Measurements from ENCODE around the gene PHF20.
A peak's percentile ranks its signal among the peaks of the same experiment; 100 is the strongest.
"Not testable (repeated sequence)": the region's sequence is repeated elsewhere in the genome, so short reads cannot be mapped to it uniquely, and the experiment has no call there.

Gene PHF20

DNA sequence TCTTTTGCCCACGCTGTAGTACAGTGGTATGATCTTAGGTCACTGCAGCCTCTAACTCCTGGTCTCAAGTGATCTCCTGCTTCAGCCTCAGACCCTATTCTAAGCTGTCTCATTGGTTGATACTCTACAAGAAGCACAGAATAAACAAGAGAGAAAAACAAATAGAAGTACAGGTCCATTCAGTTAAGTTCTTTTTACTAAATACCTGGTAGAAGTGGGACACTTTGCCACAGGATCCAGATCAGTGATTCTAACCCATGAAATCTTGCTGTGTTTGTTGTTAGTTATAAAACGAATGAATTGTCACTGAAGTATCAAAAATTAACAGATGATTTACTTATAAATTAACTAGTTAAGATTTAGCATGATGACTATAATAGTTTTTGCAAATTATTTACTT is 105.8 kb downstream of the PHF20 start:
- Histone ChIP-seq H3K27ac (no peak overlapping the region), H3K4me3 (no peak overlapping the region)

GRCh38 chr20:35878113-35878625 is 106.4 kb downstream of the PHF20 start:
- Histone ChIP-seq H3K27ac (no peak overlapping the region), H3K4me3 (no peak overlapping the region)

DNA sequence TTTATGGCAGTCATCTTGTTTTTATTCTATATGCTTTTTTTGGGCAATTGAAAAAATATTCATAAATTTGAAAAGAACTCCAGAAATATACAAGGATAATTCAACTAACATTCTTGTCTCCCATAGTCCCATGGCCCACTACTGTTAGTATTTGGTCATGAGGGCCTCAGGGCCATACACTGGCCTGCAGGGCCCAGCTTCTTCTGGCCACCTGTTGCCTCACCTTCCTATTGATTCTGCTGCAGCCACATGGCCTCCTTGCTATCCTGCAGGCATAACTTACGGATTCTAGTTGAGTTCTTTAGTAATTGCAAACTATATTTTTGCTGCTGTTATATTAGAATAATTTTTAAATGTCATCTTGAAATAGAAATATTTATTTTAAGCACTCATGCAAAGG is 109.9 kb downstream of the PHF20 start:
- Histone ChIP-seq H3K4me3 (no peak overlapping the region), H3K27ac (no peak overlapping the region)

- H3K4me3 ChIP-seq, result not testable (repeated sequence)
- peak overlapping the region in 8 of 21 experiments; percentile 26 to 93 (median 81) for H3K27ac ChIP-seq
Observed at GRCh38 chr20:35882427-35883161, 110.8 kb downstream of the PHF20 start.

DNA sequence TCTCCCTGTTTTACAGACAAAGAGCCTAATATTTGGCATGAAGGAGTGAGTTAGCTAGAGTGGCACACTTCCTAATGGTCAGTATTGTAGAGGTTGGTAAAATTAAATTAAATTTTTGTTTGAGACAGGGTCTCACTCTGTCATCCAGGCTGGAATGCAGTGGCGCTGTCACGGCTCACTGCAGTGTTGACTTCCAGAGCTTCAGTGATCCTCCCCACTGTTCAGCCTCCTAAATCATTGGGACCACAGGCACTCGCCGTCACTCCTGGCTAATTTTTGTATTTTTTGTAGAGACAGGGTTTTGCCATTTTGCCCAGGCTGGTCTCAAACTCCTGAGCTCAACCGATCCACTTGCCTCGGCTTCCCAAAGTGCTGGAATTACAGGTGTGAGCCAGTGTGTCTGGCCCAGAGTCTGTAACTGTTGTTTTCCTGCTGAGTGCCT is 111.5 kb downstream of the PHF20 start:
- Histone ChIP-seq H3K27ac (peak overlapping the region in 19 of 21 experiments; percentile 11 to 93 (median 62)), H3K4me3 (no peak overlapping the region)

DNA sequence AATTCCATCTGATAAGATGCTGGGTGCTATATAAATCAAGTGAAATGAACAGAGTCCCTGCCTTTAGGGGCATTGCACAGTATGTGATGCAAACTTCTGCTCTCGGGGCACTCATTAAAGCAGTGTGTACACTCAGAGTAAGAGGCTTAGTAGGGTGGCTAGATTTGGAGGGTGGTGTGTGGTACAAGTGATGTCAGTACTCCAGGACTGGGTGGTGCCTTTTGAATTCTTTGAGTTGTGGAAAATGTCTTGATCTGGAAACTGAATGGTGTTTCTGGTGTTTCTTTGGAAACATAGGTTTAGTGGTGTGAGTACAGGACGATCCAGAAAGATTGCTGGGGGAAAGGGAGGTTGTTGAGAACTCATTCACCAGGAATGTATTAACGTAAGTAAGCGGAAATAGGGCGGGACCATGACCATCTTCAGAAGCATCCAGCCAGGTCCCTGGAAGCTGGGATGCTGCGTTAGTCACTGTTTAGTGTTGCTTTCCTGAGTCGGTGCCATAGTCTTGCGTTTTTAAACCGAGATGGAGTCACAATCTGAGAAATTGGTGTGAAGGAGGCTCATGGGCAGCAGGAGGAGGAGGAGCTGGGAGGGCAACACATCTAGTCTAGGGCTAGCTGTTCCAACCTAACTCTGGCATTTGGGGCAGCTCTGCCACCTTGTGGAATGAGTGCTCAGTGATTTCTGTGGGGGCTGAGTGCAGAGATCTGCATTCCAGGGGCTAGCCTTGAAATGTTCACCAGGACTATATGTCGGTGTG is 112.1 kb downstream of the PHF20 start:
- H3K27ac ChIP-seq, result peak overlapping the region in 19 of 21 experiments; percentile 11 to 93 (median 63)
- no peak overlapping the region for H3K4me3 ChIP-seq

DNA sequence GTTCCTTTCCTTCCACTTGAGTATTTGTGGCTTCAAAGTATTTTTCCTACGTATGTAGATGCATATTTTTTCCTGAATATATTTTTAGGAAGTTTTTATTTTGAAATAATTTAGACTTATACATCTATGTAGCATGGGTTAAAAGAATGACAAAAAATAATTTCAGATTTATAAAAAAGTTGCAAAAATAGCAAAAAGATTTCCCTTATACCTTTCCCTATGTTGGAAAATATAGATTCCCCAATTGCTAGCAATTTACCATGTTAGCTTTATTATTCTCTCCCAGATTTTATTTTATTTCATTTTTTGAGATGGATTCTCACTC is 112.7 kb downstream of the PHF20 start:
- Histone ChIP-seq H3K27ac (peak overlapping the region in 12 of 21 experiments; percentile 18 to 93 (median 68)), H3K4me3 (no peak overlapping the region)

- peak overlapping the region in 6 of 21 experiments; percentile 18 to 93 (median 58) for H3K27ac ChIP-seq
- H3K4me3 ChIP-seq, result no peak overlapping the region
Observed at GRCh38 chr20:35885212-35885611, 113.4 kb downstream of the PHF20 start.

- peak overlapping the region in 5 of 21 experiments; percentile 1 to 75 (median 46) for H3K27ac ChIP-seq
- no peak overlapping the region for H3K4me3 ChIP-seq
Observed at GRCh38 chr20:35886537-35886936, 114.7 kb downstream of the PHF20 start.

GRCh38 chr20:35887393-35888064 is 115.7 kb downstream of the PHF20 start:
- Histone ChIP-seq H3K27ac (peak overlapping the region in 7 of 21 experiments; percentile 7 to 80 (median 70)), H3K4me3 (no peak overlapping the region)

- peak overlapping the region in 2 of 21 experiments; percentile 34 to 44 for H3K27ac ChIP-seq
Observed at GRCh38 chr20:35888657-35889056, 116.8 kb downstream of the PHF20 start.

DNA sequence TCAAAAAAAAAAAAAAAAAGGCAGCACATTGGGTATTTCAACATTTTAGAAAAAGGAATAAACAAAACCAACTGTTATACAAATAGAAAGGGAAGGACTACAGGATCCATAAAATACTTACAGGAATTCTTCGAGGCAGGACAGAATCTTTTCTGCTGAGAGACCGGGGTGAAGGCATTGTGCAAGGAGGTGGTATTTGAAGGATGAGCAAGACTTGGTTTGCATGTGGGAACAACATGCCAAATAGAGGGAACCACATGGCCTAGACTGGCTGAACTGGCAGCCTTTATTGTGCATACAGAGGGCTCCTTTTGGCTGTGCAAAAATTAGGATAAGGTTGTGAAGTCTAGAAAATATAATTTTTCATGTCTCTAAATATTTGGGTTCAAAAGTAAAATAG is 119.6 kb downstream of the PHF20 start:
- peak overlapping the region in 3 of 21 experiments; percentile 9 to 72 (median 50) for H3K27ac ChIP-seq
- H3K4me3 ChIP-seq, result no peak overlapping the region

More at GRCh38 chr20:35888657-35889056, 116.8 kb downstream of the PHF20 start:
- no peak overlapping the region for H3K4me3 ChIP-seq

DNA sequence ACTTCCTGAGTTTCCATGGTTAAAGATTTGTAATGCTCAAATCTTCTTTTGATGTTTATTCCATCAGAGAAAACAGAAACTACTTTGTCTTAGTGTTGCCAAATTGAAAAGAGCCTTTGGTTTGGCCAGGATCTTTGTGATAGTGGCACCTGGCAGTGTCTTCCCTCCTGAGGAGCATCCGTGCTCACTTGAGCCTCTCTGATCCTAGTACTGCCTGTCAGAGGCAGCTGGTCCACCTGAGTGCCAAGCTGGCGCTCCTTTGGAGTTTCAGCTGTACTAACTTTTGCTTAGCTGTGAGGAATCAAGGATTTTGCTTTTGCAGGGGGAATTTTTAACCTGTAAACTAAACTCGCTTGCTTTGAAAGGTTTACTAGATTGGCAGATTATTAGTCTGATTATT is 121.1 kb downstream of the PHF20 start:
- H3K4me3 ChIP-seq, result no peak overlapping the region
- H3K27ac ChIP-seq, result no peak overlapping the region

- Histone ChIP-seq H3K27ac (no peak overlapping the region), H3K4me3 (no peak overlapping the region)
Observed at GRCh38 chr20:35893942-35894341, 122.1 kb downstream of the PHF20 start.

- not testable (repeated sequence) for H3K27ac ChIP-seq, H3K4me3 ChIP-seq
Observed at GRCh38 chr20:35895516-35895915, 123.7 kb downstream of the PHF20 start.

GRCh38 chr20:35899064-35899463 is 127.2 kb downstream of the PHF20 start:
- H3K27ac ChIP-seq, result no peak overlapping the region
- no peak overlapping the region for H3K4me3 ChIP-seq

- H3K27ac ChIP-seq, result peak overlapping the region in 1 of 21 experiments; percentile 5
Observed at GRCh38 chr20:35901230-35901629, 129.4 kb downstream of the PHF20 start.

GRCh38 chr20:35901678-35902544 is 130.1 kb downstream of the PHF20 start:
- Histone ChIP-seq H3K27ac (peak overlapping the region in 2 of 21 experiments; percentile 5 to 16), H3K4me3 (no peak overlapping the region)

More at GRCh38 chr20:35901230-35901629, 129.4 kb downstream of the PHF20 start:
- H3K4me3 ChIP-seq, result not testable (repeated sequence)

- peak overlapping the region in 1 of 21 experiments; percentile 16 for H3K27ac ChIP-seq
- no peak overlapping the region for H3K4me3 ChIP-seq
Observed at GRCh38 chr20:35902545-35902941, 130.7 kb downstream of the PHF20 start.
